Fibroblast of gingiva (primary cell): ENCODE results near the gene BDKRB2.

ENCODE experiments used
- DNase-seq: peaks from one replicate; pipeline ENCODE4 v3.0.0-alpha.2; 2011; ENCODE audit warnings: low read depth

BDKRB2 gene

DNA sequence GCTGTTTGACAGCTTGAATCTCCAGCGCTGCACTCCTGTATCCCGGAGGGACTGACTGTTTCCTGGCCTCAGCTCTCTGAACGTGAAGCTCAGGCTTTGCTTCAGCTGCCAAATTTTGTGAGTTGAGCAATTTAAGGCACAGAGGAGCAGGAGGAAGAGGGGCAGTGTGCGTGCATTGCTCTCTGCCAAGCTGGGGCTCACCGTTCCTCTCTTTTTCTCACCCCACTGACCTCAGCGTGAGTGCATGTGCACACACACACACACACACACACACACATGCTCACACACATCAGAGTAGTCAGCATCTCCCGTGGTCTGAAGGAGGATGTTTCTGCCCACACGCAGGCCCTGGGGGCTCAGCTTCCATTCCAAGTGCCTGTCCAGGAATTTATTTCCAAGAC is 27.8 kb upstream of the BDKRB2 start:
- peak; percentile 83 for DNase-seq

- no peak for DNase-seq
Observed at GRCh38 chr14:96177766-96178375, 26.8 kb upstream of the BDKRB2 start.

DNA sequence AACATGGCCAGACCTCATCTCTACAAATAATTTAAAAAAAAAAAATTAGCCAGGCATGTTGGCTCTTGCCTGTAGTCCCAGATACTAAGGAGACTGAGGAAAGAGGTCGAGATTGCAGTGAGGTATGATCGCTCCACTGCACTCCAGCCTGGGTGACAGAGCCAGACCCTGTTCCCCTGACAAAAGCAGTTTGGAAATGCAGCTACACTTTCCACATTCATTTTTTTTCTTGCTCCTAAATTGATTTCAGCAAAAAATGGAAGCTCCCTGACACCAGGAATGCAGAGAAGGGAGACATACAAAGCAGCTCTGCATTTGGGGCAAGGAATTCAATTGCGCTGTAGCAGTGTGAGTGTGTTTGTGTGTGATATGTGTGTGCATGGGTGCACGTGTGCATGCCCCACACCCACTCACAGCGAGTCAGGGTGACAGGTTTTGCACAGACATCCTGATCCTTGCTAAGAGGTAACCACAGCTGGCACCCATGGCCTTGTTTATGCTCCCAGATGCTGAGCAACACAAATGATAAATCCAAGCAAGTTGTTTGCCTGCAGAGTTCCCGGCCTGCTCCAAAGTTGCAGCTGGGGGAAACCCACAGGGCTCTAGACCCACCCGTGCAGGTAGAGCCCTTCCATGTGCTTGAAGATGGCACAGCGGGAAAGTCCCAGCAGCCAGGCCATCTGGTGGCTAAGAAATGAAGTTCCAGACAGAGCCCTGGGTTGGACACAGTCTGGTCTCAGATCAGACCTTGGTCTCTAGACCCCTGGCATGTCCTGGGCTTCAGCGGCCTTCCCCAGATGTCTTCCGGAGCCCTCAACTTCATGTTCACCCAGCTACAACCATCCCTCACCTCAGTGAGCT is 25.9 kb upstream of the BDKRB2 start:
- no peak for DNase-seq

GRCh38 chr14:96180043-96180874 is 24.4 kb upstream of the BDKRB2 start:
- no peak for DNase-seq

DNA sequence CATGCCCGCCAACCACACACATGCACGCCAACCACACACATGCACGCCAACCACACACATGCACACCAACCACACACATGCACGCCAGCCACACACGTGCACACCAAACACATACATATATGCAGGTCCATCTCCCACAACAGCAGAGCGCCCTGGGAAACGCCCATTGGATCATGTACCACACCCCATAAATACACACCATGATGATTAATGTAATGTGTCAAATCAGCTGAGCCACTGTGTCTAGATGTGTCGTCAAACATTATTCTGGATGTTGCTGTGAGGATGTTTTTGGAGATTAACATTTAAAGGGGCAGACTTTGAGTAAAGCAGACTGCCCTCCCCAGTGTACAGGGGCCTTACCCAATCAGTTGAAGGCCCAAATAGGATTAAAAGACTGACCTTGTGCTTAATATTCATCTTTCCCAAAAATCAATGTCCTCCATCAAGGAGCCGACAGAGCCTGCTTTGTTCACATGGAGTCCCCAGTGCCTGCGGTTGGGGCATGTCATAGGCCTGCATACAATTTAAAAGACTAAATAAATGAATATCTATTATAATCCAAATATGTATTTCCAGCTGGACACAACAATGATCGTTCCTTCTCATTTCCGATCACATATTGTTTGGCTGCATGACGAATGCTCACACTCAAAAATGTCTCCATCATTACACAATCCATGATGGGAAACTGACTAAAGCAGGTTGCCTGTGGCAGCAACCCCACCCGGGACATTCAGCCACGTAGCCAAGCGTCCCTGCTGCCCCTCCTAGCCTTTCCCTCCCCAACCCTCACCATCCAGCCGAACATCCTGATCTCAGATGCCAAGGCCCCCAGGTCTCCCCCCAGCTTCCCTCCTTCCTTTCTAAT is 23.2 kb upstream of the BDKRB2 start:
- no peak for DNase-seq

- DNase-seq = no peak
Observed at GRCh38 chr14:96182546-96182945, 22.1 kb upstream of the BDKRB2 start.

DNA sequence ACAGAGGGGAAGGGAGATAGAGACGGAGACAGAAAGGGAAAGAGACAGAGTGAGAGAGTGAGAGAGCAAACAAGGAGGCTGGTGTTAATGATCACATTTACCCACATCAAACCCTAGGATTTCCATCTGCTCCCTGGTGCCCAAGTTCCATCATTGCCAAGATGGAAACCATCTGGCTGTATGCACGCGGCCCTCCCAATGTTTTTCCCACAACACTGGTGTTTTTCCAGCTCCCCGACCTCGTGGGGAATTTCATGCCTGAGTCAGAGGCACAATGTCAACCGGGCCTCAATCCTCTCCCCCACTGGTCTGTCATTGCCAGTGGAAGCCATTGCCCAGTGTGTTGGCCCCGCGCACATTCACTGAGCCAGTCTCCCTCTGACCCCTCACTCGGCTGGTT is 19.9 kb upstream of the BDKRB2 start:
- peak; percentile 53 for DNase-seq

GRCh38 chr14:96187216-96188031 is 17.2 kb upstream of the BDKRB2 start:
- DNase-seq = no peak

- peak; percentile 81 for DNase-seq
Observed at GRCh38 chr14:96189281-96189711, 15.3 kb upstream of the BDKRB2 start.

GRCh38 chr14:96191353-96191752 is 13.3 kb upstream of the BDKRB2 start:
- no peak for DNase-seq

GRCh38 chr14:96191841-96192462 is 12.7 kb upstream of the BDKRB2 start:
- DNase-seq = no peak

DNA sequence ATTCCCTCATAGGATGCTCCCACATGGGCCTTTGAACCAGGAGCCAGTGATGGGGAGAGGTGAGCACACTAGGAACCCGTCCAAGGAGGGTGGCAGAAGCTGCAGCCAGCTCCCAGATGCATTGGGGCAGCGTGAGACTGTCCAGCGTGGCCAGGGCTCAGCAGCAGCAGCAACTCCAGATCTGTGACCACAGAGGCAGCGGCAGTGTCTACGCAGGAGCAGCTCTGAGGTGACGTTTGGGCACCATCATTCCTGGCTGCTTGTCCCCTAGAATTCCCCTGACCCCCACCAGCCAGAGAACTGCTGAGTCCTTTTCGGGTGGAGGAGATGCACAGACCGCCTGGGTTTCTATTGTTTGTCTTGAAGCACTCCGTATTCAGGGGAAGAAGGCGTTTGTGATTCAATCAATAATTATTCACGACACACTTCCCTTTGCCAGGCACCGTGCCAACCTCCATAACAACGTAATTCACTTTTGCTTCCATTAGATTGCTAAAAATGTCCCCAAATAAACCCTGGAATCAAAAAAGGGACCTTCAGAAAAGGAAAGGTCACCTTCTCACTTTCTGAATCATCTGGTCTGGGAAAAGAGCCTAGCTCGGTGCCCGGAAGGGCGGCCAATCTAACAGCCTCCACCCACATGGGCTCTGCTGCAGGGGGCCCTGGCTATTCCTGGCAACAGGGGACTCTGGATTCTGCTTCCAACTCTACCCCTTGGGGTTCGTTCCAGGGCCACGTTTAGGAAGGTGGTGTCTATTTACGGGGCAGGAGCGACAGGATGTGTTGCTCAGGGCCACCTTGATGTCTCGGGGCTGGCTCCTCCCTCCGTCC is 11.4 kb upstream of the BDKRB2 start:
- no peak for DNase-seq

GRCh38 chr14:96194262-96194656 is 10.4 kb upstream of the BDKRB2 start:
- no peak for DNase-seq

DNA sequence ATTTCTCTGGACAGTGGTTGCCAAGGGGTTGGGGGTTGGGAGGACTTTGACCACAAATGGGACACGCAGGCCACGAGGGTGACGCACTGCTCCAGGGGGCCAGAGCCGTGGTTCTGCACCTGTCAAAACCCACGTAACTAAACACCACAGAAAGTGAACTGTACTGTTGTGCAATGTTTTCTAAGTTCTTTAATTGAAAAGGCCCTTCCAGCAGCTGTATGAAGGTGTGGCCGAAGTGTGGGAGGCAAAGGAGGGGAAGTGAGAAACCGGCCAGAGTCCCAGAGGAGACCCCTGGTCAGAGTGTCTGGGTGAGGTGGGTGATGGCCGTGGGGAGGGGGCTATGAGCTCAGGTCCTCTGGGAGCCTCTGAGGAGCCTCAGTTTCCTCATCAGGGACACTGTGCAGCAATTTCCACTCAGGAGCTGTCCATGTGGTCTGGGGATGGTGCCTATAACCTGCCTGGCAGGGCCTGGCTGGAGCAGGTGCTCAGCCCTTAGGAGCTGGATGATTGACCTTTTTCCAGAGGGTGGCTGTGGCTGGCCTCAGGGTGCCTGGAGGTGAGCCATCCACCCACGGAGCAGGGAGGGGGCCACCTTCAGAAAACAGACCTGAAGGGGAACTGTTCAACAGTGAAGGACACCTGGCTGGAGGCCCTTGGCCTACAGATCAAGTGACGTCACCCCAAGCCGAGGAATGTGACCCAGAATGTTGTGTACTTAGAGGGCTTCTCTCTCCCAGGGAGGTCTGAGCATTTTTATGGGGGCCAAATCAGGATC is 9.8 kb upstream of the BDKRB2 start:
- DNase-seq = no peak

- no peak for DNase-seq
Observed at GRCh38 chr14:96195441-96196081, 9.1 kb upstream of the BDKRB2 start.

DNA sequence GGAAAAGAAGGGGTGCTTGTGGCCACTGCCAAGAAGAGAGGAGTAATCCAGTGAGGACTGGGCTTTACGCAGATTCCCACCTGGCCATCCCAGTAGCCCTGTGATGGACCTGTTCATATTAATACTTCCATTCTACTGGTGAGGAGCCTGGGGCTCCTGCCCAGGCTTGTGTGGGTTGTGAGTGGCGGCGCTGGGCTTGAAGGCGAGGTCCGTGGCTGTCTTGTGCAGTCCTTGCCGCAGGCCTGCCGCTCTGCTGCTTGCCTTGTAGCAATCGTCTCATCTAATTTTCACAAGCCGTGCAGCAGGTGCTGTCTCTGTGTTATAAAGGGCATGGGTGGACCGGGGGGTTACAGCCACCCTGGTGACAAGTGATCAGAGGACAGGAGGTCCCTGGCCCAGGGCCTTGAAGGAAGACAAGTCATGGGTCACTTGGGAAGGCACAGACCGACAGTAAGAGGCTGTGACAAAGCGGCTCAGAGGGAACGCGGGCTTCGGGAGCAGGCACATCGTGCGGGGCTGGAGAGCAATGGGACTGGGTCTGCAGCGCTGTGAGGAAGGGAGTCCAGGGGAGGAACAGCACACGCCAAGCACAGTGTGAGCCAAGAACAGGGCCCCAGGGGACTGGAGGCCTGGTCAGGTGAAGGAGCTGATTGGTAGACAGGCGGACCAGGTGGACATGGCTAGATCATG is 7.3 kb upstream of the BDKRB2 start:
- no peak for DNase-seq

- DNase-seq = no peak
Observed at GRCh38 chr14:96197969-96198368, 6.7 kb upstream of the BDKRB2 start.
